Transverse colon (tissue), 4 donors: ENCODE results near the gene ALKBH7.

ENCODE experiments used
- CTCF ChIP-seq, 5 experiments: fragments of 200-600 bp in 3 of 5; fragments of 450-650 bp in 2 of 5; sonication (generic) in 3 of 5; IDR thresholded peaks; 1 replicate in 2 of 5; 2 replicates in 3 of 5; pipeline ENCODE4 v1.5.1; 2016 to 2017; ENCODE audit warnings: antibody characterized with exemption in 5 of 5, inconsistent platforms in 3 of 5, mild to moderate bottlenecking in 2 of 5, moderate library complexity in 1 of 5
- EP300 ChIP-seq: sonication (generic); formaldehyde crosslinking; IDR thresholded peaks from one replicate; pipeline ENCODE4 v1.6.1; 2017; ENCODE audit warnings: antibody characterized with exemption, low read depth
- POLR2A ChIP-seq: fragments of 450-650 bp; IDR thresholded peaks from one replicate; pipeline ENCODE4 v1.6.1; 2016; ENCODE audit warnings: antibody characterized with exemption, mild to moderate bottlenecking, moderate library complexity
- POLR2AphosphoS5 ChIP-seq, 3 donors: sonication (generic); formaldehyde crosslinking; IDR thresholded peaks; one replicate each; pipeline ENCODE4 v1.6.1; 2016; ENCODE audit warnings: antibody characterized with exemption in 3 of 3

- TF ChIP-seq CTCF (IDR thresholded peaks at IDR 0.05) (no peak), POLR2A (no peak), EP300 (no peak), POLR2AphosphoS5 (IDR thresholded peaks at IDR 0.05) (no peak)
These were observed 45.8 kb upstream of the ALKBH7 start for GRCh38 chr19:6326815-6327214.
